Endothelial cell (in vitro differentiated cells): ENCODE results near the gene C13orf42. TPM values are rescaled to one million over a fixed set of nuclear protein-coding genes. Genes with fewer than 3 reads are reported as not detected.

Experiments used
- DNase-seq: peaks from one replicate; pipeline ENCODE4 v3.0.0; 2021; ENCODE audit warnings: low spot score
- H3K27ac Mint-ChIP-seq: one replicate; pipeline ENCODE4 v1.8.0; 2021; ENCODE audit warnings: mixed read lengths, inconsistent platforms; ENCODE audit not compliant: unreplicated experiment
- H3K27me3 Mint-ChIP-seq: one replicate; pipeline ENCODE4 v1.8.0; 2021; ENCODE audit warnings: mild to moderate bottlenecking, moderate library complexity, mixed read lengths, inconsistent platforms; ENCODE audit not compliant: unreplicated experiment
- H3K36me3 Mint-ChIP-seq: one replicate; pipeline ENCODE4 v1.8.0; 2021; ENCODE audit warnings: mild to moderate bottlenecking, low read depth, mixed read lengths, inconsistent platforms; ENCODE audit not compliant: unreplicated experiment
- H3K4me1 Mint-ChIP-seq: one replicate; pipeline ENCODE4 v1.8.0; 2021; ENCODE audit warnings: mild to moderate bottlenecking, mixed read lengths, inconsistent platforms; ENCODE audit not compliant: unreplicated experiment
- H3K4me3 Mint-ChIP-seq: one replicate; pipeline ENCODE4 v1.8.0; 2021; ENCODE audit warnings: mild to moderate bottlenecking, mixed read lengths, inconsistent platforms; ENCODE audit not compliant: unreplicated experiment
- H3K9me3 Mint-ChIP-seq: one replicate; pipeline ENCODE4 v1.8.0; 2021; ENCODE audit warnings: mixed read lengths, inconsistent platforms; ENCODE audit not compliant: unreplicated experiment
- CTCF ChIP-seq: fragments of 200-600 bp; sonication (generic); IDR thresholded peaks from one replicate; pipeline ENCODE4 v1.5.0; 2021; ENCODE audit warnings: antibody characterized with exemption; ENCODE audit not compliant: unreplicated experiment
- total RNA-seq: library from RNA; stranded (reverse); fragmentation: NEBNext Ultra II Directional; extraction: Animal tissue kit (Norgen Biotek cat#: 25700); gene quantifications from one replicate; pipeline ENCODE4 v1.2.1, GENCODE V29; 2021; ENCODE audit not compliant: unreplicated experiment

C13orf42 gene
- total RNA-seq, 1 donor from 2014 or later = 0.21 TPM

GRCh38 chr13:51044023-51044665, 66.9 kb downstream of the C13orf42 start:
- H3K27me3 Mint-ChIP-seq = peaks cover 2% of the 10 kb centered on the region
- no peak for TF ChIP-seq CTCF
- H3K4me3 Mint-ChIP-seq = no peak overlapping the region
- no peak for DNase-seq
- no peaks in the 10 kb centered on the region for H3K9me3 Mint-ChIP-seq
- H3K36me3 Mint-ChIP-seq = no peaks in the 10 kb centered on the region
- H3K27ac Mint-ChIP-seq = no peak overlapping the region
- peaks cover 8% of the 10 kb centered on the region for H3K4me1 Mint-ChIP-seq

- H3K27me3 Mint-ChIP-seq = peaks cover 2% of the 10 kb centered on the region
- DNase-seq = no peak
- H3K36me3 Mint-ChIP-seq = no peaks in the 10 kb centered on the region
- H3K4me3 Mint-ChIP-seq = no peak overlapping the region
- H3K4me1 Mint-ChIP-seq = peaks cover 8% of the 10 kb centered on the region
- no peak overlapping the region for H3K27ac Mint-ChIP-seq
- no peaks in the 10 kb centered on the region for H3K9me3 Mint-ChIP-seq
- TF ChIP-seq CTCF = no peak
Observed at GRCh38 chr13:51043310-51043709, 67.8 kb downstream of the C13orf42 start.

GRCh38 chr13:51041710-51042109, 69.4 kb downstream of the C13orf42 start:
- Mint-ChIP-seq H3K27me3 (peaks cover 2% of the 10 kb centered on the region), H3K9me3 (no peaks in the 10 kb centered on the region), H3K36me3 (no peaks in the 10 kb centered on the region), H3K27ac (no peak overlapping the region), H3K4me1 (peaks cover 8% of the 10 kb centered on the region), H3K4me3 (no peak overlapping the region)
- TF ChIP-seq CTCF = no peak
- DNase-seq = no peak

GRCh38 chr13:51041126-51041525, 69.9 kb downstream of the C13orf42 start:
- Mint-ChIP-seq H3K4me1 (peaks cover 11% of the 10 kb centered on the region), H3K4me3 (no peak overlapping the region), H3K27ac (no peak overlapping the region), H3K36me3 (no peaks in the 10 kb centered on the region), H3K9me3 (no peaks in the 10 kb centered on the region), H3K27me3 (peaks cover 3% of the 10 kb centered on the region)
- no peak for TF ChIP-seq CTCF
- DNase-seq = no peak

GRCh38 chr13:51040431-51040830, 70.6 kb downstream of the C13orf42 start:
- TF ChIP-seq CTCF = no peak
- H3K27ac Mint-ChIP-seq = no peak overlapping the region
- H3K4me3 Mint-ChIP-seq = no peak overlapping the region
- no peak for DNase-seq
- peaks cover 11% of the 10 kb centered on the region for H3K4me1 Mint-ChIP-seq
- H3K9me3 Mint-ChIP-seq = no peaks in the 10 kb centered on the region
- H3K27me3 Mint-ChIP-seq = peaks cover 3% of the 10 kb centered on the region
- no peaks in the 10 kb centered on the region for H3K36me3 Mint-ChIP-seq
